Stomach (tissue), 9 donors: ENCODE results near the gene STK4. TPM values are rescaled to one million over a fixed set of nuclear protein-coding genes. Genes with fewer than 3 reads are reported as not detected.

Source experiments
- DNase-seq, 2 donors: peaks; one replicate each; pipeline versions ENCODE4 v3.0.0 to v3.0.0-alpha.2; 2013 to 2019
- H3K27ac ChIP-seq, 5 donors: fragments of 200-600 bp in 4 of 5; sonication (generic) in 4 of 5; one replicate each; pipeline ENCODE4 v1.5.1; 2013 to 2019; ENCODE audit warnings: mild to moderate bottlenecking in 1 of 5, moderate library complexity in 1 of 5
- H3K27me3 ChIP-seq, 3 donors: fragments of 200-600 bp; sonication (generic); one replicate each; pipeline ENCODE4 v1.5.1; 2017 to 2019; ENCODE audit warnings: mixed run types in 1 of 3
- H3K36me3 ChIP-seq, 4 donors: fragments of 200-600 bp; sonication (generic); 1 replicate in 3 of 4; 2 replicates in 1 of 4; pipeline ENCODE4 v1.5.1; 2016 to 2019
- H3K4me1 ChIP-seq, 4 donors: fragments of 200-600 bp; sonication (generic); one replicate each; pipeline ENCODE4 v1.5.1; 2016 to 2019
- H3K4me3 ChIP-seq, 4 donors: fragments of 200-600 bp; sonication (generic) in 3 of 4; one replicate each; pipeline ENCODE4 v1.5.1; 2016 to 2019; ENCODE audit warnings: mild to moderate bottlenecking in 1 of 4
- H3K9me3 ChIP-seq, 4 donors: fragments of 200-600 bp; sonication (generic); one replicate each; pipeline ENCODE4 v1.5.1; 2016 to 2019
- EP300 ChIP-seq: sonication (generic); formaldehyde crosslinking; IDR thresholded peaks from one replicate; pipeline ENCODE4 v1.6.1; 2017; ENCODE audit warnings: antibody characterized with exemption
- POLR2A ChIP-seq, 4 donors: fragments of 450-650 bp; IDR thresholded peaks; one replicate each; pipeline ENCODE4 v1.6.1; 2016; ENCODE audit warnings: antibody characterized with exemption in 4 of 4, control low read depth in 2 of 4, mild to moderate bottlenecking in 1 of 4, moderate library complexity in 1 of 4
- POLR2AphosphoS5 ChIP-seq, 3 donors: sonication (generic); formaldehyde crosslinking; IDR thresholded peaks; one replicate each; pipeline ENCODE4 v1.6.1; 2016; ENCODE audit warnings: antibody characterized with exemption in 3 of 3
- WGBS, 5 donors: extraction: QIAGEN DNeasy Blood & Tissue Kit in 3 of 5; methylation state at CpG; one replicate each; pipeline versions ENCODE4 v1.1.5 to v1.1.7; 2013 to 2018; 5-methylcytosine and 5-hydroxymethylcytosine counted together
- intact Hi-C: fragments of 100-400 bp; cut with DNase I; formaldehyde crosslinking; loops from one replicate; pipeline ENCODE4 v1.15.1; 2023; ENCODE audit warnings: low total_unique reads
- polyA plus RNA-seq, 3 donors: library from polyadenylated mRNA; stranded (reverse); fragments of 200-250 nt; gene quantifications; one replicate each; pipeline ENCODE4 v1.2.3, GENCODE V29; 2013
- total RNA-seq, 5 donors: library from RNA; depleted of rRNA; stranded (reverse); fragments of >200 nt; gene quantifications; one replicate each; pipeline versions ENCODE4 v1.1.0 to v1.2.3, GENCODE V29; 2014 to 2016
- TF ChIP-seq, protein P1 (sequence below), 7 experiments: fragments of 450-650 bp in 4 of 7; fragments of 200-600 bp in 3 of 7; sonication (generic) in 3 of 7; IDR thresholded peaks; one replicate each; pipeline ENCODE4 v1.5.1; 2016 to 2019; ENCODE audit warnings: antibody characterized with exemption in 7 of 7, control low read depth in 2 of 7, mild to moderate bottlenecking in 1 of 7
- donor health status: healthy with polysubstance abuse.
- donor health status: Bipolar disorder and iron deficiency.
- donor health status: healthy.

Gene STK4
- total and polyA plus RNA-seq, 8 donors = 4.8 to 49.6 (median 19.3) TPM

DNA sequence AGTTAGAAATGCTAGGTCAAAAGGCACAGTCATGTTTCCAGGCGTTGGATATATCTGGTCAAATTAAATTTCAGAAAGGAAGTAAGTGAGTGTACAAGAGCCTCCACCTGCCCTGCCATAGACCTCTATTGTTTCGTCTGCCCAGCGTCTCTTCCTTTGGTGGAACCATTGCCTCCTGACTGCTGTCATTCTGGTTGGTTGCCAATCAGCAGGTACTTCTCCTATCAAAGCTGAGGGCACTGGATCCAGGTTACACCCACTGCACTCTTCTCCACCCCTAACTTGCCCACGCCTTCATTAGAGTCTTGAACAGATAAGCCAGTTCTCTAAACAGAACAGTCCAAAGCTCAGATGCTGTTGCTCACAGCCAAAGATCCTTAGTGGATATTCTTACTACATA, 151.3 kb downstream of the STK4 start:
- H3K27me3 ChIP-seq = peaks cover 0 to 55% (median 0%) of the 10 kb centered on the region in 3 donors
- H3K4me1 ChIP-seq = no peaks in the 10 kb centered on the region
- DNase-seq = no peak
- no peak overlapping the region for H3K27ac ChIP-seq
- TF ChIP-seq POLR2A (IDR thresholded peaks at IDR 0.05) = no peak
- TF ChIP-seq POLR2AphosphoS5 (IDR thresholded peaks at IDR 0.05) = peak in 1 of 3 donors; percentile 10
- H3K9me3 ChIP-seq = no peaks in the 10 kb centered on the region
- H3K36me3 ChIP-seq = no peaks in the 10 kb centered on the region
- H3K4me3 ChIP-seq = no peak overlapping the region
- intact Hi-C loops = no loop called here
- WGBS, 5 donors = 30 to 52% (median 41%) methylated on average over 4 of the region's 4 CpGs

- no peaks in the 10 kb centered on the region for H3K9me3 ChIP-seq
- H3K36me3 ChIP-seq = no peaks in the 10 kb centered on the region
- H3K4me3 ChIP-seq = no peak overlapping the region
- 69 to 81% (median 74%) methylated on average over 2 of the region's 2 CpGs for WGBS, 5 donors
- DNase-seq = no peak
- TF ChIP-seq POLR2AphosphoS5 (IDR thresholded peaks at IDR 0.05) = no peak
- no peak for TF ChIP-seq EP300
- H3K27me3 ChIP-seq = peaks cover 0 to 55% (median 0%) of the 10 kb centered on the region in 3 donors
- intact Hi-C loops = no loop called here
- no peaks in the 10 kb centered on the region for H3K4me1 ChIP-seq
- H3K27ac ChIP-seq = no peak overlapping the region
These were observed 151.7 kb downstream of the STK4 start for GRCh38 chr20:45118028-45118427.

DNA sequence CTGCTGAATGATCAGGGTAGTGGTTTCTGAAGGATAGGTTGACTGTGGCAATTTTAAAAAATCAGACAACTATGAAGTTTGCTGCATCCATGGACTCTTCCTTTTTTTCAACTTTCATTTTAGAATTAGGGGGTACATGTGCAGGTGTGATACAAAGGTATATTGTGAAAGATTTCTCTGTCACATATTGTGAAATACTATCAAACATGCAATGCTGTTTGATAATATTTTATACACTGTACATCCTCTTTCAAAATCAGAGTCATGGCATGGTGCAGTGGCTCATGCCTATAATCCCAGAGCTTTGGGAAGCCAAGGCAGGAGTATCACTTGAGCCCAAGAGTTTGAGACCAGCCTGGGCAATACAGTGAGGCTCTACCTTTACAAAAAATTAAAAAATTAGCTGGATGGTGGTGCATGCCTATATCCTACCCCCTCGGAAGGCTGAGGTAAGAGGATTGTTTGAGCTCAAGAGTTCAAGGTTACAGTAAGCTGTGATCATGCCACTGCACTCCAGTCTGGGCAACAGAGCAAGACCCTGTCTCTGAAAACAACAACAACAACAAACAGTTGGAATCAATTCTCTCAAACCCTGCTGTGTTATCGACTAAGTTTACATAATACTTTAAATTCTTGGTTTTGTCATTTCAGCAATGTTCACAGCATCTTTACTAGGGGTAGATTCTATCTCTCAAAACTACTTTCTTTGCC, 153.4 kb downstream of the STK4 start:
- whole genome bisulfite sequencing, 5 donors = 73 to 91% (median 86%) methylated on average over 2 of the region's 2 CpGs
- H3K27me3 ChIP-seq = peaks cover 0 to 57% (median 8%) of the 10 kb centered on the region in 3 donors
- H3K36me3 ChIP-seq = no peaks in the 10 kb centered on the region
- no peak for DNase-seq
- no peak for TF ChIP-seq EP300
- TF ChIP-seq POLR2A (IDR thresholded peaks at IDR 0.05) = no peak
- no peak for TF ChIP-seq POLR2AphosphoS5 (IDR thresholded peaks at IDR 0.05)
- TF ChIP-seq, protein P1, sequence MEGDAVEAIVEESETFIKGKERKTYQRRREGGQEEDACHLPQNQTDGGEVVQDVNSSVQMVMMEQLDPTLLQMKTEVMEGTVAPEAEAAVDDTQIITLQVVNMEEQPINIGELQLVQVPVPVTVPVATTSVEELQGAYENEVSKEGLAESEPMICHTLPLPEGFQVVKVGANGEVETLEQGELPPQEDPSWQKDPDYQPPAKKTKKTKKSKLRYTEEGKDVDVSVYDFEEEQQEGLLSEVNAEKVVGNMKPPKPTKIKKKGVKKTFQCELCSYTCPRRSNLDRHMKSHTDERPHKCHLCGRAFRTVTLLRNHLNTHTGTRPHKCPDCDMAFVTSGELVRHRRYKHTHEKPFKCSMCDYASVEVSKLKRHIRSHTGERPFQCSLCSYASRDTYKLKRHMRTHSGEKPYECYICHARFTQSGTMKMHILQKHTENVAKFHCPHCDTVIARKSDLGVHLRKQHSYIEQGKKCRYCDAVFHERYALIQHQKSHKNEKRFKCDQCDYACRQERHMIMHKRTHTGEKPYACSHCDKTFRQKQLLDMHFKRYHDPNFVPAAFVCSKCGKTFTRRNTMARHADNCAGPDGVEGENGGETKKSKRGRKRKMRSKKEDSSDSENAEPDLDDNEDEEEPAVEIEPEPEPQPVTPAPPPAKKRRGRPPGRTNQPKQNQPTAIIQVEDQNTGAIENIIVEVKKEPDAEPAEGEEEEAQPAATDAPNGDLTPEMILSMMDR (IDR thresholded peaks at IDR 0.05) = no peak
- peaks cover 0 to 4% (median 0%) of the 10 kb centered on the region in 4 donors for H3K9me3 ChIP-seq
- no peak overlapping the region for H3K4me3 ChIP-seq
- no peaks in the 10 kb centered on the region for H3K4me1 ChIP-seq
- no peak overlapping the region for H3K27ac ChIP-seq
- intact Hi-C loops = no loop called here

- WGBS, 5 donors = 84 to 92% (median 89%) methylated on average over 2 of the region's 2 CpGs
- Histone ChIP-seq H3K27me3 (peaks cover 0 to 49% (median 8%) of the 10 kb centered on the region in 3 donors), H3K27ac (no peak overlapping the region), H3K4me3 (no peak overlapping the region), H3K4me1 (no peaks in the 10 kb centered on the region), H3K9me3 (peaks cover 0 to 4% (median 0%) of the 10 kb centered on the region in 4 donors), H3K36me3 (no peaks in the 10 kb centered on the region)
- intact Hi-C loops = no loop called here
- no peak for TF ChIP-seq EP300
- TF ChIP-seq POLR2AphosphoS5 (IDR thresholded peaks at IDR 0.05) = no peak
- TF ChIP-seq POLR2A (IDR thresholded peaks at IDR 0.05) = no peak
- TF ChIP-seq, protein P1 (IDR thresholded peaks at IDR 0.05) = no peak
- DNase-seq = no peak
These were observed 155.1 kb downstream of the STK4 start for GRCh38 chr20:45121388-45121787.

DNA sequence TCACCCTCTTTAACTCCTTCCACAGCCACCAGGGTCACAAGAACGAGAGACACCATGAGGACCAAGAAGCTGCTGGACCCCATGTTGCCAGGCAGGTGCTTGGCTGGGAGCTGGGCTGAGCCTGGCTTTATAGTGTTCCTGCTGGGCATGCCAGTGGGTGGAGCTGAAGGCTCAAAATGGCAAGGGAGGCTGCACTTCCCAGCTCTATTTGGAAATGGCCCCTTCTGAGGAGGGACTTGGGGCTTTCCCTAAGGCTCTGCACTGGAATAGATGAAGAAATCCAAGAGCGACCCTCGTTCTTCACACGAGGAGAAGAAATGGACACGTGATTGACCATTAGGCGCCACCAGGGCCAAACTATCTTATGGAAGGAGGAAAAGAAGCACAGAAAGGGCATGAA, 158.1 kb downstream of the STK4 start, which contains the start of gene WFDC12:
TSS of gene WFDC12 (minus strand) at position 101 of the 400 bp plus-strand sequence. CDS start at position 83, 18 bp downstream.
- no peak for DNase-seq
- Histone ChIP-seq H3K4me1 (no peaks in the 10 kb centered on the region), H3K27me3 (peaks cover 0 to 36% (median 8%) of the 10 kb centered on the region in 3 donors), H3K27ac (no peak within 1 kb of the TSS), H3K36me3 (no peaks in the 10 kb centered on the region), H3K4me3 (no peak within 1 kb of the TSS), H3K9me3 (peaks cover 0 to 4% (median 0%) of the 10 kb centered on the region in 4 donors)
- WGBS, 5 donors = 79 to 86% (median 83%) methylated on average over 6 of the region's 6 CpGs
- intact Hi-C loops = no loop called here
- TF ChIP-seq POLR2AphosphoS5 (IDR thresholded peaks at IDR 0.05) (no peak), EP300 (no peak), POLR2A (IDR thresholded peaks at IDR 0.05) (no peak)

DNA sequence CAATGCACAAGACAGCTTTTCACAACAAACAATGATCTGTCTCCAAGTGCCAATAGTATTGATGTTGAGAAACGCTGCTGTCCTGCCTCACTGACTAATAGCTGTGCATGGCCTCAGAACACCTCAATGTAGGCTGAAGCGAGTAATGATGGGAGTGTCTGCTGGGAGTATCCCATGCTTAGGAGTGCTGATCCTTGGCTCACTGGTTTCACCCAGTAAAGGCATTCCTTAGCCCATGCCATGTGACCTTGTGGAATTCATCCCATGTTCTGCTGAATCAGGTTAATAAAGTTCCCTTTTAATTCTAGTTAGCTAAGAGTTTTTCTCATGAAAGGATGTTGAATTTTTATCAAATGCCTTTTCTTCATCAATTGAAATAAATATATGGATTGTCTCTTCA, 161.8 kb downstream of the STK4 start:
- no peak overlapping the region for H3K27ac ChIP-seq
- intact Hi-C loops = no loop called here

More for the DNA sequence above, 161.8 kb downstream of the STK4 start:
- Histone ChIP-seq H3K4me1 (no peaks in the 10 kb centered on the region), H3K9me3 (peaks cover 0 to 4% (median 0%) of the 10 kb centered on the region in 4 donors), H3K36me3 (no peaks in the 10 kb centered on the region), H3K27me3 (peaks cover 0 to 39% (median 8%) of the 10 kb centered on the region in 3 donors), H3K4me3 (no peak overlapping the region)
- WGBS, 5 donors = 56 to 81% (median 72%) methylated on average over 2 of the region's 2 CpGs
- TF ChIP-seq, protein P1 (IDR thresholded peaks at IDR 0.05) = no peak
- TF ChIP-seq EP300 = no peak
- TF ChIP-seq POLR2A (IDR thresholded peaks at IDR 0.05) = no peak
- no peak for TF ChIP-seq POLR2AphosphoS5 (IDR thresholded peaks at IDR 0.05)
- DNase-seq = no peak
